Measurements from ENCODE around the gene HRAS. TPM values are rescaled to one million over a fixed set of nuclear protein-coding genes. Genes with fewer than 3 reads are reported as not detected.

The HRAS gene
- total RNA-seq, 4 donors from 2014 or later = 98.5 to 196 (median 117) TPM

- no peak for DNase-seq (ENCODE audit: low spot score in 2 of 2)
- TF ChIP-seq CTCF (IDR thresholded peaks at IDR 0.05) (no peak), POLR2A (IDR thresholded peaks at IDR 0.05) (no peak)
- intact Hi-C loops (cut with DNase I; ENCODE audit: low total_unique reads) = no loop called here
- 83 to 86% methylated on average over 10 to 14 of the region's 16 CpGs for whole genome bisulfite sequencing, 2 donors
- no peak overlapping the region for H3K4me3 ChIP-seq (ENCODE audit: low read depth, poor library complexity, severe bottlenecking)
Measured at GRCh38 chr11:551131-551530, 15.8 kb upstream of the HRAS start.

- DNase-seq (ENCODE audit: low spot score in 2 of 2) = no peak
- intact Hi-C loops (cut with DNase I; ENCODE audit: low total_unique reads) = no loop called here
- H3K4me3 ChIP-seq (ENCODE audit: low read depth, poor library complexity, severe bottlenecking) = no peak overlapping the region
- WGBS, 2 donors = 80% methylated on average over 4 of the region's 5 CpGs; no CpG with 5 or more reads in 1 of the 2 donors
- TF ChIP-seq CTCF (IDR thresholded peaks at IDR 0.05) = no peak
- TF ChIP-seq POLR2A (IDR thresholded peaks at IDR 0.05) = no peak
Measured at GRCh38 chr11:550746-551085, 15.3 kb upstream of the HRAS start.

- no peak overlapping the region for H3K4me3 ChIP-seq (ENCODE audit: low read depth, poor library complexity, severe bottlenecking)
- WGBS, 2 donors = 91 to 94% methylated on average over 14 to 24 of the region's 25 CpGs
- DNase-seq (ENCODE audit: low spot score in 2 of 2) = no peak
- intact Hi-C loops (cut with DNase I; ENCODE audit: low total_unique reads) = no loop called here
- TF ChIP-seq POLR2A (IDR thresholded peaks at IDR 0.05) (no peak), CTCF (IDR thresholded peaks at IDR 0.05) (no peak)
Measured at GRCh38 chr11:550021-550745, 14.8 kb upstream of the HRAS start.

- TF ChIP-seq POLR2A (IDR thresholded peaks at IDR 0.05) = no peak
- no peak for TF ChIP-seq CTCF (IDR thresholded peaks at IDR 0.05)
- no peak for DNase-seq (ENCODE audit: low spot score in 2 of 2)
- H3K4me3 ChIP-seq (ENCODE audit: low read depth, poor library complexity, severe bottlenecking) = no peak overlapping the region
- intact Hi-C loops (cut with DNase I; ENCODE audit: low total_unique reads) = no loop called here
- WGBS, 2 donors = 81 to 90% methylated on average over 28 to 31 of the region's 32 CpGs
Measured at GRCh38 chr11:548700-549603, 13.6 kb upstream of the HRAS start.

GRCh38 chr11:545171-545570, 9.8 kb upstream of the HRAS start:
- TF ChIP-seq POLR2A (IDR thresholded peaks at IDR 0.05) (no peak), CTCF (IDR thresholded peaks at IDR 0.05) (no peak)
- no peak overlapping the region for H3K4me3 ChIP-seq (ENCODE audit: low read depth, poor library complexity, severe bottlenecking)
- DNase-seq (ENCODE audit: low spot score in 2 of 2) = no peak
- intact Hi-C loops (cut with DNase I; ENCODE audit: low total_unique reads) = no loop called here
- 89 to 95% methylated on average over 7 to 11 of the region's 11 CpGs for WGBS, 2 donors
